ENCODE results near the gene CYP27B1.

Gene CYP27B1

DNA sequence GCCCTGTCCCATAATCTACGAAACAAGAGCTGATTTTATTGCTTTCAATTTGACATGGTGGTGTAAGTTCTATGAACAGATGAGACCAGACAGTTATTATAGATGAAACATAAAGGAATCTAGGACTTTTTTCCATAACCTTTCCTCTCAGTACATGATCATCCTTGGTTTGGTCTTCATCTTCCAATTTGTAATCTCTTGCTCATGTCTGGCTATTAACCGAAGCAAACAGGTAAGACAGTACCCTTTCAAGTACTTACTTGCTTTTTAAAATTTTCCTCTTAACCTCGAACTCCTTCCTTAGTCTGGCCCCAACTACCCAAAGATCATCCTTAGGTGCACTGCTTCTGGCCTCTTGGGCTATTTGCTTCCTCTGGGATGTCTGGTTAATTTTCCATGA, 20.9 kb downstream of the CYP27B1 start:
- Histone ChIP-seq H3K4me3 (ENCODE audit: insufficient read depth, low read length, poor library complexity, severe bottlenecking) (no peak overlapping the region), H3K36me3 (ENCODE audit: low read length) (peaks cover 10% of the 10 kb centered on the region; the same call in 1 of the 2 replicates), H3K9ac (ENCODE audit: low read length) (peak overlapping the region; percentile 74; the same call in 1 of the 2 replicates), H3K9me2 (replicated peaks; ENCODE audit: insufficient read depth, low read length) (no peaks in the 10 kb centered on the region), H3F3A (ENCODE audit: insufficient read depth) (peaks cover 32% of the 10 kb centered on the region), H3K4me2 (ENCODE audit: low read depth, low read length, poor library complexity, severe bottlenecking) (peak overlapping the region; percentile 87), H3K27me3 (ENCODE audit: low read length) (no peaks in the 10 kb centered on the region), H3K27ac (ENCODE audit: low read depth, low read length) (no peak overlapping the region), H3K79me2 (ENCODE audit: insufficient read depth, low read length) (peaks cover 17% of the 10 kb centered on the region), H2AFZ (ENCODE audit: low read depth, low read length, severe bottlenecking) (no peak overlapping the region), H3K9me3 (ENCODE audit: insufficient read depth, low read length) (no peaks in the 10 kb centered on the region), H4K20me1 (ENCODE audit: low read depth, low read length) (no peaks in the 10 kb centered on the region)
- no peak for TF ChIP-seq EZH2phosphoT487 (conservative IDR thresholded peaks at IDR 0.05; ENCODE audit: low read length)
- TF ChIP-seq, protein P1, sequence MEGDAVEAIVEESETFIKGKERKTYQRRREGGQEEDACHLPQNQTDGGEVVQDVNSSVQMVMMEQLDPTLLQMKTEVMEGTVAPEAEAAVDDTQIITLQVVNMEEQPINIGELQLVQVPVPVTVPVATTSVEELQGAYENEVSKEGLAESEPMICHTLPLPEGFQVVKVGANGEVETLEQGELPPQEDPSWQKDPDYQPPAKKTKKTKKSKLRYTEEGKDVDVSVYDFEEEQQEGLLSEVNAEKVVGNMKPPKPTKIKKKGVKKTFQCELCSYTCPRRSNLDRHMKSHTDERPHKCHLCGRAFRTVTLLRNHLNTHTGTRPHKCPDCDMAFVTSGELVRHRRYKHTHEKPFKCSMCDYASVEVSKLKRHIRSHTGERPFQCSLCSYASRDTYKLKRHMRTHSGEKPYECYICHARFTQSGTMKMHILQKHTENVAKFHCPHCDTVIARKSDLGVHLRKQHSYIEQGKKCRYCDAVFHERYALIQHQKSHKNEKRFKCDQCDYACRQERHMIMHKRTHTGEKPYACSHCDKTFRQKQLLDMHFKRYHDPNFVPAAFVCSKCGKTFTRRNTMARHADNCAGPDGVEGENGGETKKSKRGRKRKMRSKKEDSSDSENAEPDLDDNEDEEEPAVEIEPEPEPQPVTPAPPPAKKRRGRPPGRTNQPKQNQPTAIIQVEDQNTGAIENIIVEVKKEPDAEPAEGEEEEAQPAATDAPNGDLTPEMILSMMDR (IDR thresholded peaks at IDR 0.05; ENCODE audit: insufficient read depth, low read length, poor library complexity, severe bottlenecking), result no peak

DNA sequence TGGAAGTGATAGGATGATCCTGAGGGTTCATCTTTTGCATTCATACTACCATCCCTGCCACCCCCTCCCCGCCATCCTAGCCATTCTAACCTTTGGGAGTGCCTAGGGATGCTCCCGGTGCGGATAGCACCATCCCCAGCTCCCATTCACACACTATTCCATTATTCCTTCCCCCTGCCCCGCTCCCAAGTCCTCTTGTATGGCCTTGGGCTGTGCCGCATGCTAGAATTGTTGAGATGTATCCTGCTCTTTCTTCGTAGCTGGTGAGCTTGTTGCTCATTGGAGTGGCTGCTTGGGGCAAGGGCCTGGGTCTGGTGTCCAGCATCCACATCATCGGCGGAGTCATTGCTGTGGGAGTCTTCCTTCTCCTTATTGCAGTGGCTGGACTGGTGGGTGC, 21.4 kb downstream of the CYP27B1 start:
- Histone ChIP-seq H2AFZ (ENCODE audit: low read depth, low read length, severe bottlenecking) (no peak overlapping the region), H3K27ac (ENCODE audit: low read depth, low read length) (peak overlapping the region; percentile 76), H3K36me3 (ENCODE audit: low read length) (peaks cover 10% of the 10 kb centered on the region; the same call in 1 of the 2 replicates), H3F3A (ENCODE audit: insufficient read depth) (peaks cover 32% of the 10 kb centered on the region), H3K9me2 (replicated peaks; ENCODE audit: insufficient read depth, low read length) (no peaks in the 10 kb centered on the region), H3K79me2 (ENCODE audit: insufficient read depth, low read length) (peaks cover 12% of the 10 kb centered on the region), H3K9me3 (ENCODE audit: insufficient read depth, low read length) (no peaks in the 10 kb centered on the region), H3K27me3 (ENCODE audit: low read length) (no peaks in the 10 kb centered on the region), H3K4me3 (ENCODE audit: insufficient read depth, low read length, poor library complexity, severe bottlenecking) (peak overlapping the region; percentile 68), H3K4me2 (ENCODE audit: low read depth, low read length, poor library complexity, severe bottlenecking) (peak overlapping the region; percentile 87), H3K9ac (ENCODE audit: low read length) (peak overlapping the region; percentile 74), H4K20me1 (ENCODE audit: low read depth, low read length) (no peaks in the 10 kb centered on the region)
- TF ChIP-seq, protein P1 (IDR thresholded peaks at IDR 0.05; ENCODE audit: insufficient read depth, low read length, poor library complexity, severe bottlenecking), result no peak
- no peak for TF ChIP-seq EZH2phosphoT487 (conservative IDR thresholded peaks at IDR 0.05; ENCODE audit: low read length)

DNA sequence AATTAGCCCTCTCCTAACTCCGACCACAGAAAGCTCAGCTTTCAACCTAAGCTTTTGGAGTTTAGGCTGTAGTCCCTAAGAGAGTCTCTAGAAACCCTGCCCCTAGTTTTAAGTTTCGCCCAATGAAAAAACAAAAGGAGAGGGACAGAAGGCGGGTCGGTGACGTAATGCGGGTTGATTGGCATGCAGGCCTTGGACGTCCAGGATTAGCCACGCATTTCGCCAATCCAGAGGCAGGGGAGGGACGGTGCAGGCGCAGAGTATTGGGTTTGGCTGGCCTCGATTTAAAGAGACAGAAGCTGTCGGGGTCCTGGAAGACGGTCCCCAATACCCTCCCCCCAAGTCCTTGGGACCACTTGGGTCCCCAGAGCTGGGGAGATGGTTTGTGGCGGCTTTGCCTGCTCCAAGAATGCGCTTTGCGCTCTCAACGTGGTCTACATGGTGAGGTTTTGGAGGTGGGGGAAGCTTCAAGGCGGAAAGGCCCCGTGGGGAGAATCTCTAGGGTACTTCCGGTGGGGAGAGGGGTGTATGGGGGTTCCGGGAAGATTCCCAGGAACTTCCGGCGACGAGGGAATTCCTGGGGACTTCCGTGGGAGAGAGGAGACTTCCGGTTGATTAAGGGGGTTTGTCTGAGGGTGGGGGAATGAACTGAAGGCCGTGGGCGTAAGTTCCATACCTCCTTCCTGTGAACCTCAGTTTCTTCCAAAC, 21.9 kb downstream of the CYP27B1 start, which contains the start of gene TSPAN31:
TSPAN31 (plus strand) TSS at position 263 of the 708 bp plus-strand sequence; CDS start at position 379, 116 bp downstream.
- peak within 1 kb of the TSS; percentile 76 for H3K27ac ChIP-seq (ENCODE audit: low read depth, low read length)

More for the DNA sequence above, 21.9 kb downstream of the CYP27B1 start, which contains the start of gene TSPAN31:
- peaks cover 11% of the 10 kb centered on the region for H3K79me2 ChIP-seq (ENCODE audit: insufficient read depth, low read length)
- no peaks in the 10 kb centered on the region for H3K27me3 ChIP-seq (ENCODE audit: low read length)
- peaks cover 10% of the 10 kb centered on the region; the same call in 1 of the 2 replicates for H3K36me3 ChIP-seq (ENCODE audit: low read length)
- TF ChIP-seq, protein P1 (IDR thresholded peaks at IDR 0.05; ENCODE audit: insufficient read depth, low read length, poor library complexity, severe bottlenecking), result no peak
- TF ChIP-seq EZH2phosphoT487 (conservative IDR thresholded peaks at IDR 0.05; ENCODE audit: low read length), result no peak
- H4K20me1 ChIP-seq (ENCODE audit: low read depth, low read length), result no peaks in the 10 kb centered on the region
- H3K4me3 ChIP-seq (ENCODE audit: insufficient read depth, low read length, poor library complexity, severe bottlenecking), result peak within 1 kb of the TSS; percentile 68
- H3K4me2 ChIP-seq (ENCODE audit: low read depth, low read length, poor library complexity, severe bottlenecking), result peak within 1 kb of the TSS; percentile 87
- H3F3A ChIP-seq (ENCODE audit: insufficient read depth), result peaks cover 32% of the 10 kb centered on the region
- H2AFZ ChIP-seq (ENCODE audit: low read depth, low read length, severe bottlenecking), result peak within 1 kb of the TSS; percentile 60
- no peaks in the 10 kb centered on the region for H3K9me2 ChIP-seq (replicated peaks; ENCODE audit: insufficient read depth, low read length)
- H3K9ac ChIP-seq (ENCODE audit: low read length), result peak within 1 kb of the TSS; percentile 74
- no peaks in the 10 kb centered on the region for H3K9me3 ChIP-seq (ENCODE audit: insufficient read depth, low read length)

Data from SU-DHL-6 (cell line).